ENCODE data around the gene DALRD3.

DNA sequence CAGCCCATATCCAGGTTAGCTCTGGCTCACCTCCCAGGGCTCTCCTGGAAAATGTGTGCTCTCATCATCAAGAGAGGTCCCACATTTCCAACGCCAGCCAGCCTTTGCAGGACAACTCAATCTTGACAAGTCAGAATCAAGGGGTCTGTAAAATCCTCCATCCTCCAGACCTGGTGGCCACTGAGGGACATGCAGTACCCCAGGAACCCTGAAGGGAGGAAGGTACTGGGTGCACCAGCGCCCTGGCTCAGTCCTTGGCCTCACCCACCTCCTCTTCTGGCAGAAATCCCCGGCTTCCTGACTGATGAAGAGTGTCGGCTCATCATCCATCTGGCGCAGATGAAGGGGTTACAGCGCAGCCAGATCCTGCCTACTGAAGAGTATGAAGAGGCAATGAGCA is 17.2 kb downstream of the DALRD3 start:
- TF ChIP-seq CTCF (IDR thresholded peaks at IDR 0.05; ENCODE audit: low read depth, low read length) (no peak), POLR2A (IDR thresholded peaks at IDR 0.05; ENCODE audit: extremely low read depth, insufficient read length) (no peak)
- TF ChIP-seq, protein P1, sequence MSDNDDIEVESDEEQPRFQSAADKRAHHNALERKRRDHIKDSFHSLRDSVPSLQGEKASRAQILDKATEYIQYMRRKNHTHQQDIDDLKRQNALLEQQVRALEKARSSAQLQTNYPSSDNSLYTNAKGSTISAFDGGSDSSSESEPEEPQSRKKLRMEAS (IDR thresholded peaks at IDR 0.05; ENCODE audit: low read depth, low read length): no peak

Data from NB4 (cell line).